HG03103 (cell line): ENCODE results near the gene ATAD3A.
"Not testable (repeated sequence)": the region's sequence is repeated elsewhere in the genome, so short reads cannot be mapped to it uniquely, and the experiment has no call there.

ENCODE experiments used
- ATAC-seq: cut with Tn5 transposase; IDR thresholded peaks from one replicate; pipeline ENCODE4 v1.9.1; 2021; ENCODE audit warnings: low read depth; ENCODE audit not compliant: unreplicated experiment

Gene ATAD3A

GRCh38 chr1:1489231-1489630 is 22.7 kb upstream of the ATAD3A start:
- no peak for ATAC-seq

- ATAC-seq, result no peak
Observed at GRCh38 chr1:1489861-1490260, 22.1 kb upstream of the ATAD3A start.

DNA sequence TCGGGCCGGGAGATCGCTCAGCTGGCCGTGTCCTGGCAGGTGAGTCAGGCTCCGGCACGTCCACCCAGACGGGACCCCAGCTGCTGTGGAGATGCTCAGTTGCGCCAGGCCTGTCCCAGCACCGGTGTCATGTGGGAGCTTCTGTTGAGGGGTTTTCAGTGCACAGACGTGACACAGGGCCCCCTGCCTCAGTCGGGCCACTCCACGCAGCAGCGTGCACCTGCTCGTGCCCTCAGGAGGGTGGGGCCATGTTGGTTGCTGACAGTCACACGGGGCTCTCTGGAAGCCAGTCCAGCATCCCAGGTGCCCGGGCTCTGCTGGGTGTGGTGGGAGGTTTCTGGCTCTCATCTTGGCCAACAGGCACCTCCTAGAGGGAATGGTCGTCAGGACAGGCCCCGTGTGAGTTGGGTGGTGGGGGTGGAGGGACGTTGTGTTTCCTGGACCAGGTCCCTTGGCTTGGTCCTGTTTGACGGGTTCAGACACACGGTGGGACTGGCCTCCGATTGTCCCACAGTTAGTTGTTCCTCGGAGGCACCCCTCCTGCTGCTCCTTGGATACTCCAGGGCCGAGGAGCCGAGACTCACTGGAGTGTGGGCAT is 21.2 kb upstream of the ATAD3A start:
- no peak for ATAC-seq

DNA sequence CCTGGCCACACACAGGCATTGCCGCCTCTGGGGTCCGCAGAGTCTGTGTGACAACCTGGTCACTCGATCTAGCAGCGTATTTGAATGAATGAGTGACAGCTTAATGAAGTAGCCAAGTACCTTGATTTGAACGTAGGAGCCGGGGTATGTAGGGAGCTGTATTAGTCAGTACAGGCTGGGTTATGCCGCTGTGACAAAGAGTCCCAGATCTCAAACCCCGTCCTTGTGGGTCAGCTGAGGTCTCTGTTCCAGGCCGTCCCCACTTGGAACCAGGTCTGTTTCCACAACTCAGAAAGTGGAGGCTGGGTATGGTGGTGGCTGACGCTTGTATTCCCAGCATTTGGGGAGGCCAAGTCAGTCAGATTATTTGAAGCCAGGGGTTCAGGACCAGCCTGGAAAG is 20.4 kb upstream of the ATAD3A start:
- ATAC-seq, result no peak

GRCh38 chr1:1494311-1494710 is 17.7 kb upstream of the ATAD3A start:
- not testable (repeated sequence) for ATAC-seq

DNA sequence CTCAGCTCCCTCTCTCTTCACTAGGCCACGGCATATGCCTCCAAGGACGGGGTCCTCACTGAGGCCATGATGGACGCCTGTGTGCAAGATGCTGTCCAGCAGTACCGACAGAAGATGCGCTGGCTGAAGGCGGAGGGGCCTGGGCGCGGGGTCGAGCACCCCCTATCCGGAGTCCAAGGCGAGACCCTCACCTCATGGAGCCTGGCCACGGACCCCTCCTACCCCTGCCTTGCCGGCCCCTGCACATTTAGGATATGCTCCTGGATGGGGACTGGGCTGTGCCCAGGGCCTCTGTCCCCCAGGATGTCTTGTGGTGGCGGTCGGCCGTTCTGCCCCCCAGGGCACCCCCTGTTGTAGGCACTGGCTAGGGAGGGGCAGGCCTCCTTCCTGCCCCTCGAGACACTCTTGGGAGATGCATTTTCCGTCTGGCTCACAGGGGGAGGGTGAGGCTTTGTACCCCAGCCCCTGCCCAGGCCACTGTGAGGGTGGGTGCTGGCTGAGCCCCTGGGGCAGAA is 16.4 kb upstream of the ATAD3A start:
- ATAC-seq, result not testable (repeated sequence)

DNA sequence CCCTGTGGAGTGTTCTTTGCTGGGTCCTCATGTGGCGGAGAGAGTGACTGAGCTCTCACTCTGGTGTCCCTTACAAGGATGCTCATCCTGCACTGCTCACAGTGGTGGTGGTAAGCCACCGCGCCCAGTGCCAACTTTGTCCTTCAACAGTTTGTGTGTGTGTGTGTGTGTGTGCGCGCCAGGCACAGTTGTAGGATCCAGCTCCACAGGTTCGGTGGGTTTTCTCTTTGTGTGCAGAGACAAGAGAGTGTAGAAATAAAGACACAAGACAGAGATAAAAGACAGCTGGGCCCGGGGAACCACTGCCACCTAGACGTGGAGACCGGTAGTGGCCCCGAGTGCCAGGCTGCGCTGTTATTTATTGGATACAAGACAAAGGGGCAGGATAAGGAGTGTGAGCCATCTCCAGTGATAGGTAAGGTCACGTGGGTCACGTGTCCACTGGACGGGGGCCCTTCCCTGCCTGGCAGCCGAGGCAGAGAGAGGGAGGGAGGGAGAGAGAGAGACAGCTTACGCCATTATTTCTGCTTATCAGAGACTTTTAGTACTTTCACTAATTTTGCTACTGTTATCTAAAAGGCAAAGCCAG is 7.1 kb upstream of the ATAD3A start:
- ATAC-seq, result not testable (repeated sequence)

DNA sequence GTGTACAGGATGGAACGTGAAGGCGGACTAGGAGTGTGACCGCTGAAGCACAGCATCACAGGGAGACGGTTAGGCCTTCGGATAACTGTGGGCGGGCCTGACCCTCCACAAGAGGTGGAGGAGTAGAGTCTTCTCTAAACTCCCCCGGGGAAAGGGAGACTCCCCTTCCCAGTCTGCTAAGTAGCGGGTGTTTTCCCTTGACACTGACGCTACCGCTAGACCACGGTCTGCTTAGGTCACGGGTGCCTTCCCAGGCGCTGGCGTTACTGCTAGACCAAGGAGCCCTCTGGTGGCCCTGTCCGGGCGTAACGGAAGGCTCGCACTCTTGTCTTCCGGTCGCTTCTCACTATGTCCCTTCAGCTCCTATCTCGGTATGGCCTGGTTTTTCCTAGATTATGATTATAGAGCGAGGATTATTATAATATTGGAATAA is 6.6 kb upstream of the ATAD3A start:
- ATAC-seq, result not testable (repeated sequence)

- ATAC-seq, result not testable (repeated sequence)
Observed at GRCh38 chr1:1505801-1506200, 6.2 kb upstream of the ATAD3A start.

GRCh38 chr1:1507305-1507704 is 4.7 kb upstream of the ATAD3A start:
- ATAC-seq, result no peak

- ATAC-seq, result not testable (repeated sequence)
Observed at GRCh38 chr1:1508775-1509464, 3.0 kb upstream of the ATAD3A start.

GRCh38 chr1:1509465-1509850 is 2.5 kb upstream of the ATAD3A start:
- not testable (repeated sequence) for ATAC-seq

GRCh38 chr1:1510912-1511532 is 940 bp upstream of the ATAD3A start:
- ATAC-seq, result no peak

DNA sequence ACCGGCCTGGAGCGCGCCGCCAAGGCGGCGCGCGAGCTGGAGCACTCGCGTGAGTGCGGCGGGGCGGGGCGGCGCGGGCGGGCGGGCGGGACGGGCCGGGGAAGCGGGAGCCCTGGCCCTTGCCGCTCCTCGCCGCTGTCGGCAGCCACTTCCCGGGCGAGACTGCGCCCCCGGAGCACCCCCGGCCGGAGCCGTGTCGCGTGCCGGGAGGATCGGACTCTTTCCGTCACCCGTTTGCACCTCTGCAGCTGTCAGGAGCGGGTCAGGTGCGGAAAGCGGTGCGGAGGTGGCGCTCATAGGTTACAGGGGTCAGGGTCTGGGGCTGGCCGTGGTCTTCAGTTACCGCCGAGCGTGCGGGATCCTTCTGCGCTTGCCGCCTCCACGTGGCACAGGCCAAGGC is 463 bp downstream of the ATAD3A start:
- not testable (repeated sequence) for ATAC-seq

- ATAC-seq, result not testable (repeated sequence)
Observed at GRCh38 chr1:1513675-1514074, 1.7 kb downstream of the ATAD3A start.

DNA sequence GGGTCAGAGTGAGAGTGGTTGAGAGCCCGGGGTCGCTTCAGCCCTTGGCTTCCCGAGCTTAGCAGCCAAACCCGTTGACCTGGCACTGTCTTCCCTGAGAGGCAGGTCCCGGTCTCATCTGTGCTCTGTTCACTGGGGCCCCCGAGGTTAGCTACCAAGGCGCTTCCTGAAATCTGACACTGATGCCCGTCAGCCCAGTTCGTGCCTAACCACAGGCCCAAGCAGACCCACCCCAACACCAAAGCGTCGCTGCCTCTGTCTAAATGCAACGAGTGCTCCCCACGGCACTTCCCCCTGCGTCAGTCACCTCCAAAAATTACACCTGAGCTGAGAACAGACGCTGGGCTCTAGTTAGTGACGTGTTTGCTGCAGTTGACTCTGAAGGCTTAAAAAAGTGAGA is 2.4 kb downstream of the ATAD3A start:
- ATAC-seq, result not testable (repeated sequence)

GRCh38 chr1:1516923-1517322 is 5.0 kb downstream of the ATAD3A start:
- not testable (repeated sequence) for ATAC-seq

- ATAC-seq, result no peak
Observed at GRCh38 chr1:1517973-1518620, 6.1 kb downstream of the ATAD3A start.

DNA sequence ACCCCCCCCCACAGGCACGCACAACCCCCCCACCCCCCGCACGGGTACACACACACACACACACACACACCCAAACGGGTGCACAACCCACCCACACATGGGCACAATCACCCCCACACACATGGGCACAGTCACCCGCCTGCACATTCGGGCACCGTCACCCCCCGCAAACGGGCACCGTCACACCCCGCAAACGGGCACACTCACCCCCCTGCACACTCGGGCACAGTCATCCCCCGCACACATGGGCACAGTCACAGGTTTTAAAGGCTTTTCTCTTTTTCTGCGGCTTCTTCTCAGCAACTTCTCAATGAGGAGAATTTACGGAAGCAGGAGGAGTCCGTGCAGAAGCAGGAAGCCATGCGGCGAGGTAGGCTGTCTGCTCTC is 6.7 kb downstream of the ATAD3A start:
- ATAC-seq, result not testable (repeated sequence)

DNA sequence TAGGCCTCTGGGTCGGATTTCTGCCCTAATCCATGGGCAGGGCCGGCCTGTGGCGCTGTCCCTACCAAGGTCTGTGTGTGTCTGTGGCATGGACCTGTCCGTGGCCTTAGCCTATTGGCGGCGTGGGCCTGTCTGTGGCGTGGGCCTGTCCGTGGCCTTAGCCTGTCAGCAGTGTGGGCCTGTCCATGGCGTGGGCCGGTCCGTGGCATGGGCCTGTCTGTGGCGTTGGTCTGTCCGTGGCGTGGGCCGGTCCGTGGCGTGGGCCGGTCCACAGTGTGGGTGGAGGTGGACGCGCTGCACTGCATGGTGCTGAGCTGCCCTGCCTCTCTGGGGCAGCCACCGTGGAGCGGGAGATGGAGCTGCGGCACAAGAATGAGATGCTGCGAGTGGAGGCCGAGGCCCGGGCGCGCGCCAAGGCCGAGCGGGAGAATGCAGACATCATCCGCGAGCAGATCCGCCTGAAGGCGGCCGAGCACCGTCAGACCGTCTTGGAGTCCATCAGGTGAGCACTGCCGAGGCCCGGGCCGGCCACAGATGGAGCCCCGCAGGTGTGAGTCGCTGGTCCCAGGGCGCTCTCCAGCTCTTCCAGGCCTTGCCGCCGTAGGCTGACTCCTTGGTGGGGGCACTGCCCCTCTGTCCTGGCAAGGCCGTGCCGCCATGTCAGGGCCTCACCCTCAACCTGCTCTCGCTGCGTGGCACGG is 8.0 kb downstream of the ATAD3A start:
- ATAC-seq, result not testable (repeated sequence)
